Tibial nerve (tissue), 4 donors: ENCODE measurements around the gene NBPF1. TPM values are rescaled to one million over a fixed set of nuclear protein-coding genes. Genes with fewer than 3 reads are reported as not detected.
"Not testable (repeated sequence)": the region's sequence is repeated elsewhere in the genome, so short reads cannot be mapped to it uniquely, and the experiment has no call there.

Experiments
- DNase-seq, 2 donors: peaks; one replicate each; pipeline ENCODE4 v3.0.0-alpha.2; 2019; ENCODE audit warnings: low spot score in 2 of 2
- H3K27ac ChIP-seq, 4 donors: fragments of 200-600 bp; sonication (generic) in 3 of 4; one replicate each; pipeline ENCODE4 v1.5.1; 2017 to 2019; ENCODE audit warnings: mild to moderate bottlenecking in 1 of 4
- H3K27me3 ChIP-seq, 2 donors: fragments of 200-600 bp; sonication (generic) in 1 of 2; one replicate each; pipeline versions ENCODE4 v1.5.1 to v1.6.0; 2017 to 2019
- H3K36me3 ChIP-seq, 3 donors: fragments of 200-600 bp; sonication (generic); one replicate each; pipeline ENCODE4 v1.5.1; 2018 to 2019
- H3K4me1 ChIP-seq, 4 donors: fragments of 200-600 bp; sonication (generic) in 3 of 4; one replicate each; pipeline ENCODE4 v1.5.1; 2017 to 2019
- H3K4me3 ChIP-seq, 4 donors: fragments of 200-600 bp; sonication (generic) in 3 of 4; one replicate each; pipeline ENCODE4 v1.5.1; 2017 to 2019; ENCODE audit warnings: mild to moderate bottlenecking in 1 of 4, moderate library complexity in 1 of 4
- H3K9me3 ChIP-seq, 4 donors: fragments of 200-600 bp; sonication (generic) in 3 of 4; one replicate each; pipeline ENCODE4 v1.5.1; 2017 to 2019
- EP300 ChIP-seq, 2 donors: sonication (generic); formaldehyde crosslinking; IDR thresholded peaks; one replicate each; pipeline ENCODE4 v1.6.1; 2017; ENCODE audit warnings: antibody characterized with exemption in 2 of 2, mild to moderate bottlenecking in 1 of 2
- POLR2A ChIP-seq, 2 donors: fragments of 450-650 bp; IDR thresholded peaks; one replicate each; pipeline ENCODE4 v1.6.1; 2017; ENCODE audit warnings: antibody characterized with exemption in 2 of 2, mild to moderate bottlenecking in 2 of 2, moderate library complexity in 2 of 2
- WGBS, 2 donors: methylation state at CpG; one replicate each; pipeline ENCODE4 v1.1.5; 2018; 5-methylcytosine and 5-hydroxymethylcytosine counted together
- total RNA-seq, 4 donors: library from RNA; depleted of rRNA; stranded (reverse); fragments of >200 nt; gene quantifications; one replicate each; pipeline ENCODE4 v1.1.0, GENCODE V29; 2016
- TF ChIP-seq, protein P1 (sequence below), 5 experiments: fragments of 200-600 bp in 3 of 5; fragments of 450-650 bp in 2 of 5; sonication (generic) in 3 of 5; IDR thresholded peaks; one replicate each; pipeline ENCODE4 v1.5.1; 2016 to 2019; ENCODE audit warnings: antibody characterized with exemption in 5 of 5, mild to moderate bottlenecking in 3 of 5, moderate library complexity in 2 of 5

Gene NBPF1
- total RNA-seq, 4 donors from 2014 or later = 47.3 to 57.3 (median 53.1) TPM

GRCh38 chr1:16630661-16631247 lies 17.4 kb upstream of the NBPF1 start:
- Histone ChIP-seq H3K4me1 (no peaks in the 10 kb centered on the region), H3K9me3 (no peaks in the 10 kb centered on the region), H3K36me3 (peaks cover 19 to 94% (median 45%) of the 10 kb centered on the region in 3 donors), H3K4me3 (no peak overlapping the region), H3K27ac (no peak overlapping the region), H3K27me3 (no peaks in the 10 kb centered on the region)
- no peak for DNase-seq
- WGBS, 2 donors = 89% methylated on average over 36 of the region's 36 CpGs
- no peak for TF ChIP-seq POLR2A (IDR thresholded peaks at IDR 0.05)
- TF ChIP-seq EP300 (IDR thresholded peaks at IDR 0.05) = no peak
- TF ChIP-seq, protein P1, sequence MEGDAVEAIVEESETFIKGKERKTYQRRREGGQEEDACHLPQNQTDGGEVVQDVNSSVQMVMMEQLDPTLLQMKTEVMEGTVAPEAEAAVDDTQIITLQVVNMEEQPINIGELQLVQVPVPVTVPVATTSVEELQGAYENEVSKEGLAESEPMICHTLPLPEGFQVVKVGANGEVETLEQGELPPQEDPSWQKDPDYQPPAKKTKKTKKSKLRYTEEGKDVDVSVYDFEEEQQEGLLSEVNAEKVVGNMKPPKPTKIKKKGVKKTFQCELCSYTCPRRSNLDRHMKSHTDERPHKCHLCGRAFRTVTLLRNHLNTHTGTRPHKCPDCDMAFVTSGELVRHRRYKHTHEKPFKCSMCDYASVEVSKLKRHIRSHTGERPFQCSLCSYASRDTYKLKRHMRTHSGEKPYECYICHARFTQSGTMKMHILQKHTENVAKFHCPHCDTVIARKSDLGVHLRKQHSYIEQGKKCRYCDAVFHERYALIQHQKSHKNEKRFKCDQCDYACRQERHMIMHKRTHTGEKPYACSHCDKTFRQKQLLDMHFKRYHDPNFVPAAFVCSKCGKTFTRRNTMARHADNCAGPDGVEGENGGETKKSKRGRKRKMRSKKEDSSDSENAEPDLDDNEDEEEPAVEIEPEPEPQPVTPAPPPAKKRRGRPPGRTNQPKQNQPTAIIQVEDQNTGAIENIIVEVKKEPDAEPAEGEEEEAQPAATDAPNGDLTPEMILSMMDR (IDR thresholded peaks at IDR 0.05) = no peak

DNA sequence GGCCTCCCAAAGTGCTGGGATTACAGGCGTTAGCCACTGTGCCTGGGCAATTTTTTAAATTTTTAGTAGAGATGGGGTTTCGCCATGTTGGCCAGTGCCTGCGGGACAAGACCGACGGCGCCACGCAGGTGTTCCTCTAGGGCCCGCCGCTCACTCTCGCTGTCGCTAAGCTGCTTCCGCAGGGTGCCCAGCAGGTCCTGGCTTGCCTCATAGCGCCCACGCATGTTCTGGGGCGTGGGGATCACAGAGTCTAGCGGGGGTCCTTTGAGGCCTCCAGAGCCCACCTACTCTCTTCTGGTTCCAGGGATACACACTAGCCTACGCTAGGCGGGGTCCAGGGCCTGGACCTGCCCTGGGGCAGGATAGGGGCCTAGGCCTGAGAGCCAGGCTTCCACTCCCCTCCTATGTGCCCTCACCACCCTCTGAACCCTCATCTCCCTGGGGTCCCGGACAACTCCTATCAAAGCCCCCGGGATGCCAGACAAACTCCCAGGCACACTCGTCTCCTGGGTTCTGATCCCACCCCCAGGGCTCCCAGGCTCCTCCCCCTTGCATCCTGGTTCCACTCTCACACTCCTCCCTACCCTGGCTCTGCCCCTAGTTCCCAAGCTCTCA lies 16.7 kb upstream of the NBPF1 start:
- H3K9me3 ChIP-seq, H3K27me3 ChIP-seq, DNase-seq, H3K27ac ChIP-seq, H3K4me3 ChIP-seq, H3K4me1 ChIP-seq: not testable (repeated sequence)
- H3K36me3 ChIP-seq = peaks cover 23 to 96% (median 50%) of the 10 kb centered on the region in 3 donors
- 92 to 93% methylated on average over 21 of the region's 21 CpGs for WGBS, 2 donors

DNA sequence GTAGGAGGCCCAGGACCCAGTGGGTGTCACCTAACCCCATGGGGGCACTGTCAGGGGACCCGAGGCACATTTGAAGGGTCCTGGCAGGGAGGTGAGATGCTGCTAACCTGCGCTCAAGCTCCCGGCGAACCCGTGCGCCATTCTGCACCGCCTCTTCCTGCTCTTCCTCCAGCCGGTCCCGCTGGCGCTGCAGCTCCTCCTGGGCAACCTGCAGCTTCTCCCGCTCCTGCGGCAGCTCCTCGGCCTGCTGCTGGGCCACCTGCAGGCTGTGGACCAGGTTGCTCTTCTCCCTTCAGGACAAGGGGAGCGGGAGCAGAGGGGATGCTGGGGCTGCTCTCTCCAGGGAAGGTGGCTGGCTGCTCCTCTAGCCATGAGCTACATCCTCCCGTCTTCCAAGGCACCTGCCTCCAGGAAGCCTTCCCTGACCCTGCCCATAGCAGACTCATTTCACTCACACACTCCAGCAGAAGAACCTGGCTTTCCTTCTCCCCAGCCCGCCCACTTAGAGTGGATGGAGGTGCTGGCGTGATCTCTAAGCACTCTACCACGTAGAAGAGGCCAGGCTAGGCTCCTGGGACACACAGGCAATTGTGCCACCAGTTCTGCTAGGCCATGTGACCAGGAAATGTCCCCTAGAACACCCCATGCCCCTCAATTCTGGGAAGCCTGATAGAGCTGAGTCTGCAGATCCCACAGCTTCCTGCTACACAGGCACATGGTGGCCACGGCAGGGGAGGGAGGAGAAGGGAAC lies 15.2 kb upstream of the NBPF1 start:
- TF ChIP-seq, protein P1 (IDR thresholded peaks at IDR 0.05) = no peak
- no peak for TF ChIP-seq EP300 (IDR thresholded peaks at IDR 0.05)
- no peak for TF ChIP-seq POLR2A (IDR thresholded peaks at IDR 0.05)
- no peaks in the 10 kb centered on the region for H3K9me3 ChIP-seq
- H3K27ac ChIP-seq = no peak overlapping the region
- DNase-seq = no peak
- H3K27me3 ChIP-seq = no peaks in the 10 kb centered on the region
- no peak overlapping the region for H3K4me3 ChIP-seq
- peaks cover 23 to 98% (median 59%) of the 10 kb centered on the region in 3 donors for H3K36me3 ChIP-seq
- 90 to 91% methylated on average over 19 of the region's 19 CpGs for WGBS, 2 donors
- no peaks in the 10 kb centered on the region for H3K4me1 ChIP-seq

DNA sequence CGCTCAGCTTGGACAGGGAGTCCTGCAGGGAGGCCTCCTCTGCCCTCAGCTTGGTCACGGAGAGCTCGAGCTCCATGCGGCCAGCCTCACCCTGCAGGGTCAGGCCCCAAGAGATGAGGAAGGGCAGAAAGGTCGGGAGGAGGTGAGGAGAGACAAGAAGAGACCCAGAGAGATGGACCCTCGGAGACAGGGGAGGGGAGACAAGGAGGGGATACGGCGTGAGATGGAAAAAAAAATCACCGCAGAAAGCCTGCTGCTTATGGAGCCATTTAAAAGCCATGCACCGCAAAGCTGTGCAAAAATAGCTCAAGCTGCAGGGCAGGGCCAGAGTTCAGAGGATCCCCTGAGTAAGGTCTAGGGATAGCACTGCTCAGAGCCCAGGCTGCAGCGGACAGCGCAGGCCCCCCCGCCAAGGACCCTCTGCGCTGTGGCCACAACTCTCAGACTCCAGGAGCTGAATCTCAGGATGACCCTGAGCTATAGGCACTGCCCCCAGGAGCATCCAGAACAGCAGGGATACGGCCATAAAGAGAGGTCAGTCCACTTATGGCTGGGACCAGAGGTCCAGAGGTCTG lies 13.1 kb upstream of the NBPF1 start:
- not testable (repeated sequence) for H3K27me3 ChIP-seq, H3K27ac ChIP-seq, H3K4me1 ChIP-seq, H3K9me3 ChIP-seq, DNase-seq, H3K4me3 ChIP-seq
- peaks cover 29 to 98% (median 43%) of the 10 kb centered on the region in 3 donors for H3K36me3 ChIP-seq
- WGBS, 2 donors = 71 to 73% methylated on average over 15 of the region's 15 CpGs

DNA sequence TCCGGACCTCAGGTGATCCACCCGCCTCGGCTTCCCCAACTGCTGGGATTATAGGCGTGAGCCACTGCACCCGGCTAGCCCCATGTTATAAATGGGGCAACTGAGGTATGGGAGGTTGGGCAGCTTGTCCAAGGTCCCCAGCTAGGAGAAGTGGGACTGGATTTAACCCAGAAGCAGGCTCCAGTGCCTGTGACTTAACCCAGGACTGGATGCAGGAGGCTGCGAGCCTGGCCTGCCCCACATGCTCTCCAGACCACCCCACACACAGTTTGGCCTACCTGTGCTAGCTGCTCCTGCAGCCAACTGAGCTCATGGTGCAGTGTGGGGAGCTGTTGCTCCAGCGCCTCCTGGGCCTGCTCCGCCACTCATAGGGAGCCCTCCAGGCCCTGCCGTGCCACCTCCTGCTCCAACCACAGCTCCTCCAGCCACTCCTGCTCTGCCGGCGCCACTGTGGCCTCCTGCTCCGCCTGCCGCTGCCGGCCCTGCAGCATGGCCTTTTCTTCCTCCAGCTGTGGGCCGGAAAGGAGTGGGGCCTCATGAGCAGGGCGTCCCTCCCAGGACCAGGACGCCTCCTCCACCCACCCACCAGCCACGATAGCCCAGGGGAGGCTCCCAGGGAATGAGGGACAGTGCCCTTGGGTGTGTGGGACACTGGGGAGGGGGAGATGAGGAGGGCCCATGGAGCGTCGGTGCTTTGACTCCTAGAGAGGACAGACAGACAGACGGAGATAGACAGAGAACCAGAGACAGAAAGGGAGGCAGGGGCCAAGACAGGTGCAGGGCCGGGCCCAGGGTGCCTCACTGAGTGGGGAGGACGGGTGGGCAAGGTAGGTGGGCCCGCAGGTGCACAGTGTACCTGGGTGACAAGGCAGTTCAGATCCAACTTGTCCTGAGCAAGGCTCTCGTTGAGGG lies 12.4 kb upstream of the NBPF1 start:
- H3K27ac ChIP-seq = no peak overlapping the region
- no peak for DNase-seq
- no peaks in the 10 kb centered on the region for H3K27me3 ChIP-seq
- H3K36me3 ChIP-seq = peaks cover 23 to 96% (median 35%) of the 10 kb centered on the region in 3 donors
- no peaks in the 10 kb centered on the region for H3K4me1 ChIP-seq
- H3K4me3 ChIP-seq = no peak overlapping the region
- TF ChIP-seq POLR2A (IDR thresholded peaks at IDR 0.05) = no peak
- no peak for TF ChIP-seq EP300 (IDR thresholded peaks at IDR 0.05)
- TF ChIP-seq, protein P1 (IDR thresholded peaks at IDR 0.05) = no peak
- no peaks in the 10 kb centered on the region for H3K9me3 ChIP-seq
- WGBS, 2 donors = 87 to 90% methylated on average over 25 of the region's 25 CpGs

DNA sequence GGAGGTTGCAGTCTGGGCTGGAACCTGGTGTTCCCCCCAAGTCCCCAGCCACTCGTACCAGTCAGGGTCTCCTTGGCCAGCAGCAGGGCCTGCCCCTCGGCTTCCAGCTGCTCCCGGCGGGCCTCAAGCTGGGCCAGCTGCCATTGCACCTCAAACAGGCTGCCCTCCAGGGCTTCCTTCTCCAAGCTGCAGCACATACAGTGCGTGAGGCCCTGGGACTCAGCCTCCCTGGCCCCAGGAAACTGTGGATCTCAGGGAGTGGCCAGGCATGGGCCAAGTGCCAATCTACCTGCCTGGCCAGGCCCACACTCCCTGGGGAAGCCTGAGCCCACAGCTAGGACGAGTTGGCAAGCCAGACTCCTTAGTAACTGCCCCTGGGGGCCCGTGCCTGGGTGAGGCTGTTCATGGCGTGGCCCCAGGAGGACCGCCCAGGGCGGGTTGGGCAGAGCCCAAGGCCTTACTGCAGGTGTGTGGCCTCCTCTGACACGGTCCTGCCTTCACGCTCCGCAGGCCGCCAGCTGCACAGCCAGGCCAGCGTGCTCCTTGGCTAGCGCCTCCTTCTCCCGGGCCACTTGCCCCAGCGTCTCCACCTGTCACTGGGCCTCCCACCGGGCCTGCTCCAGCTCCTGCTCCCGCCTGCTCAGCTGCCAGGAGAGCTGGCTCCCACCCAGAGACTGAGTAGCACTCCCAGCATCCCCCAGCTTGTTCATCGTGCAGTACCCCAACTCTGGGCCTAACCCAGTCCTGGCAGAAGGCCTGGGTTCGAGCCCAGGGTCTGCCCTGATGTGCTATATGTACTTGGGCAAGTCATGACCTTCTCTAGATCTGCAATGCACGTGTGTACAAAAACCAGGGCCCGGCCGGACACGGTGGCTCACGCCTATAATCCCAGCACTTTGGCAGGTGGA lies 10.7 kb upstream of the NBPF1 start:
- not testable (repeated sequence) for H3K9me3 ChIP-seq, H3K27ac ChIP-seq, H3K27me3 ChIP-seq, H3K4me1 ChIP-seq, H3K4me3 ChIP-seq
- WGBS, 2 donors = 83 to 88% methylated on average over 27 of the region's 27 CpGs
- peak in 1 of 2 donors; percentile 13 for DNase-seq
- H3K36me3 ChIP-seq = peaks cover 17 to 91% (median 33%) of the 10 kb centered on the region in 3 donors

DNA sequence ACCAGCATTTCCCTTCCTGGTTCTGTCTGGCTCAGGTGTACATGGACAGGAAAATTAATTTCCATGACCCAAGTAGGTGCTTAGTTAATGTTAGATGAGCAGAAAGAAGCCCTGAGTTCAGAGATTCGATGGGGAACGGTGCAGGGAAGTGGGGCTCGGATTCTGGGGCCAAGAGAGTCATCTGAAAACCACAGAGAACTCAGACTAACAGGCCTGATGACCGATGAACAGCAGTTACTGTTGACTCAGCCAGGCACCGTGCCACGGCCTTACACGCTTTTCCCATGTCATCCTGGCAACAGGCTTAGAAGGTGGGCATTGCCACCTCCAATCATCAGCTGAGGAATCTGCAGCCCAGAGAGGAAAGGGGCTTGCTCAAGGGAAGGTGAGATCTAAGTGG lies 10.0 kb upstream of the NBPF1 start:
- not testable (repeated sequence) for H3K9me3 ChIP-seq, H3K4me1 ChIP-seq, H3K27me3 ChIP-seq, H3K4me3 ChIP-seq, H3K27ac ChIP-seq
- peaks cover 16 to 90% (median 27%) of the 10 kb centered on the region in 3 donors for H3K36me3 ChIP-seq
- 75 to 79% methylated on average over 7 of the region's 7 CpGs for WGBS, 2 donors
- peak in 1 of 2 donors; percentile 12 for DNase-seq

- not testable (repeated sequence) for H3K4me1 ChIP-seq, H3K4me3 ChIP-seq, H3K27me3 ChIP-seq, H3K27ac ChIP-seq, H3K9me3 ChIP-seq
- DNase-seq = peak in 1 of 2 donors; percentile 14
- 88 to 90% methylated on average over 9 of the region's 9 CpGs for WGBS, 2 donors
- peaks cover 14 to 82% (median 21%) of the 10 kb centered on the region in 3 donors for H3K36me3 ChIP-seq
These were observed 8.4 kb upstream of the NBPF1 start for GRCh38 chr1:16621681-16622315.
